ENCODE data around the gene HPS1. TPM values are rescaled to one million over a fixed set of nuclear protein-coding genes. Genes with fewer than 3 reads are reported as not detected.

Gene HPS1
- total and polyA plus RNA-seq, 2 of the 8 experiments (the other 6 are each of a cell fraction or from before 2014, with no cell fraction given): 38.7 to 61.7 TPM

DNA sequence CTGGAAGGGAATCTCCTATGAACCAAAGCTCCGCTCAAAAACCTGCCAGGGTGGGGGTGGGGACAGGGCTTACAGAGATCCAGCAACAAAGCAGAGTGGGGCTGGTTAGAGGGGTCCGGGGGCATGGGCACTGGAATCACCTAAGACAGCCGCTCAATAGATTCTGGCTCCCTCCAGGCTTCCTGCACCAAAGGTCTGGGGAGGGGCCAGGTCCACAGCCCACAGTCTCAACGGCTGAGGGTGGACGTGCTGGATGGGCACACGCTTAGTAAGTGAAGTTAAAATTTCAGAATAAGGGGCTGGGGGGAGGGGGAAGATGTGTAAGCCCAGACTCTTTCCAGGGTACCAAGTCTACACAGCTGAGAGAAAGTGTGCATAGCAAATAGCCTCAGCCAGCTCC is 62.9 kb downstream of the HPS1 start:
- no peak overlapping the region for H3K4ac ChIP-seq (replicated peaks; ENCODE audit: insufficient read length, low read depth, low read length)

More for the DNA sequence above, 62.9 kb downstream of the HPS1 start:
- no peak overlapping the region for H4K5ac ChIP-seq (ENCODE audit: insufficient read length, low read depth, low read length)
- DNase-seq (ENCODE audit: low read depth in 1 of 2, low spot score in 2 of 2) (no peak), FAIRE-seq (no peak)
- H2BK15ac ChIP-seq (ENCODE audit: low read length): no peak overlapping the region
- H3K23me2 ChIP-seq (ENCODE audit: low read depth, low read length): no peaks in the 10 kb centered on the region
- TF ChIP-seq CBX5 (IDR thresholded peaks at IDR 0.05; ENCODE audit: low read depth, low read length): no peak
- TF ChIP-seq, protein P1, sequence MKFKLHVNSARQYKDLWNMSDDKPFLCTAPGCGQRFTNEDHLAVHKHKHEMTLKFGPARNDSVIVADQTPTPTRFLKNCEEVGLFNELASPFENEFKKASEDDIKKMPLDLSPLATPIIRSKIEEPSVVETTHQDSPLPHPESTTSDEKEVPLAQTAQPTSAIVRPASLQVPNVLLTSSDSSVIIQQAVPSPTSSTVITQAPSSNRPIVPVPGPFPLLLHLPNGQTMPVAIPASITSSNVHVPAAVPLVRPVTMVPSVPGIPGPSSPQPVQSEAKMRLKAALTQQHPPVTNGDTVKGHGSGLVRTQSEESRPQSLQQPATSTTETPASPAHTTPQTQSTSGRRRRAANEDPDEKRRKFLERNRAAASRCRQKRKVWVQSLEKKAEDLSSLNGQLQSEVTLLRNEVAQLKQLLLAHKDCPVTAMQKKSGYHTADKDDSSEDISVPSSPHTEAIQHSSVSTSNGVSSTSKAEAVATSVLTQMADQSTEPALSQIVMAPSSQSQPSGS (IDR thresholded peaks at IDR 0.05; ENCODE audit: low read length): no peak
- TF ChIP-seq NANOG (IDR thresholded peaks at IDR 0.05; ENCODE audit: insufficient read depth, low read depth, low read length, poor library complexity, severe bottlenecking): no peak
- TF ChIP-seq PHF8 (conservative IDR thresholded peaks at IDR 0.05; ENCODE audit: low read depth, low read length): no peak
- no peak for TF ChIP-seq ASH2L (IDR thresholded peaks at IDR 0.05; ENCODE audit: low read length)
- H3K27ac ChIP-seq (ENCODE audit: low read depth, low read length): no peak overlapping the region
- ChIA-PET POLR2A (ENCODE audit: partially characterized antibody) (interaction anchor here (0.6 to 1.0 kb wide), 3 partner anchors 8 to 1849 kb away, joined by 3 read pairs; no protein-coding TSS in a partner anchor), CTCF (ENCODE audit: partially characterized antibody) (interaction anchor here (1.6 kb wide), 1 partner anchor 11 kb away, joined by 6 read pairs; no protein-coding TSS in a partner anchor)
- WGBS, 2 experiments (ENCODE audit: extremely low coverage in 1 of 2, insufficient coverage in 1 of 2, insufficient read length in 1 of 2, insufficient replicate concordance in 2 of 2, low coverage in 1 of 2, low lambda C conversion rate in 2 of 2, missing lambda C conversion rate in 1 of 2): 89% methylated on average over 4 of the region's 6 CpGs; no CpG with 5 or more reads in 1 of the 2 experiments
- H3K9me3 ChIP-seq (ENCODE audit: insufficient read depth in 2 of 2, low read depth in 1 of 2, low read length in 1 of 2): no peaks in the 10 kb centered on the region
- no peak overlapping the region for H3K56ac ChIP-seq (replicated peaks; ENCODE audit: insufficient read length, low read depth, low read length)
- no peaks in the 10 kb centered on the region for H3K79me1 ChIP-seq (ENCODE audit: low read depth, low read length)
- H3K79me2 ChIP-seq (ENCODE audit: control insufficient read depth in 1 of 2, insufficient read depth in 2 of 2, low read length in 2 of 2): no peaks in the 10 kb centered on the region
- H4K8ac ChIP-seq (ENCODE audit: extremely low read depth, insufficient read depth, low read length): no peak overlapping the region
- H4K20me1 ChIP-seq (replicated peaks in 1 of 2; ENCODE audit: control insufficient read depth in 1 of 2, insufficient read depth in 2 of 2, low read length in 2 of 2): no peaks in the 10 kb centered on the region
- no peaks in the 10 kb centered on the region for H3K27me3 ChIP-seq (replicated peaks in 1 of 4; ENCODE audit: control insufficient read depth in 3 of 4, extremely low read depth in 1 of 4, insufficient read depth in 3 of 4, low read length in 3 of 4)
- no peak overlapping the region for H4K91ac ChIP-seq (replicated peaks; ENCODE audit: insufficient read length, low read length)
- H3K4me1 ChIP-seq (replicated peaks in 1 of 4; ENCODE audit: control insufficient read depth in 3 of 4, insufficient read depth in 4 of 4, low read length in 3 of 4): peaks cover 2 to 6% (median 4%) of the 10 kb centered on the region in 4 experiments; a peak in 3 of 7 replicates
- no peak overlapping the region for H3K14ac ChIP-seq (ENCODE audit: insufficient read length)
- H2AFZ ChIP-seq (ENCODE audit: low read length): no peak overlapping the region
- no peak overlapping the region for H3K23ac ChIP-seq (ENCODE audit: insufficient read length)
- H3K36me3 ChIP-seq (ENCODE audit: control insufficient read depth in 2 of 4, insufficient read depth in 4 of 4, low read length in 3 of 4): no peaks in the 10 kb centered on the region
- no peak overlapping the region for H2BK5ac ChIP-seq (ENCODE audit: low read depth, low read length)
- H2BK120ac ChIP-seq (replicated peaks; ENCODE audit: low read depth, low read length): no peak overlapping the region
- no peak overlapping the region for H3K4me3 ChIP-seq (ENCODE audit: extremely low read depth in 1 of 4, insufficient read depth in 2 of 4, low read depth in 3 of 4, low read length in 4 of 4)
- H2AK5ac ChIP-seq (ENCODE audit: low read depth, low read length): no peak overlapping the region
- no peak overlapping the region for H3K9ac ChIP-seq (replicated peaks in 1 of 4; ENCODE audit: extremely low read depth in 1 of 4, low read depth in 3 of 4, low read length in 3 of 4)
- H2BK20ac ChIP-seq (ENCODE audit: low read length): no peak overlapping the region
- H3K4me2 ChIP-seq (ENCODE audit: insufficient read depth in 1 of 2, low read depth in 2 of 2, low read length in 2 of 2): no peak overlapping the region
- no peak overlapping the region for H2BK12ac ChIP-seq (ENCODE audit: low read depth, low read length)
- H3K18ac ChIP-seq (ENCODE audit: extremely low read depth, low read length): no peak overlapping the region

Data from H1 (cell line).